K562 (cell line): Measurements from ENCODE around the gene TMCO2. TPM values are rescaled to one million over a fixed set of nuclear protein-coding genes. Genes with fewer than 3 reads are reported as not detected.

Experiments
- BACH1 ChIP-seq: fragments of 200-800 bp; sonication (Bioruptor generic); IDR thresholded peaks from 2 replicates; pipeline ENCODE4 v1.6.1; 2016; ENCODE audit warnings: missing genetic modification characterization, missing compliant biosample characterization
- BMI1 ChIP-seq: fragments of 150-350 bp; IDR thresholded peaks from 2 replicates; pipeline ENCODE4 v1.6.1; 2014; ENCODE audit warnings: low read length
- BRF2 ChIP-seq: IDR thresholded peaks from 3 replicates; pipeline ENCODE4 v1.6.1; 2011; ENCODE audit warnings: borderline replicate concordance, mild to moderate bottlenecking; ENCODE audit not compliant: insufficient read length, insufficient read depth
- CBFA2T2 ChIP-seq: fragments of 450-650 bp; conservative IDR thresholded peaks from 2 replicates; pipeline ENCODE4 v1.6.1; 2017; ENCODE audit warnings: mild to moderate bottlenecking
- CCAR2 ChIP-seq: fragments of 200-400 bp; formaldehyde crosslinking; IDR thresholded peaks from 2 replicates; pipeline ENCODE4 v1.6.1; 2017; ENCODE audit warnings: mild to moderate bottlenecking, low read depth, low read length
- DDX20 ChIP-seq: fragments of 450-650 bp; IDR thresholded peaks from 2 replicates; pipeline ENCODE4 v1.6.1; 2016; ENCODE audit warnings: missing genetic modification characterization, low read depth, mild to moderate bottlenecking, missing compliant biosample characterization, moderate library complexity
- ERF ChIP-seq: fragments of 450-650 bp; formaldehyde crosslinking; IDR thresholded peaks from 2 replicates; pipeline ENCODE4 v1.4.0; 2020; ENCODE audit warnings: mild to moderate bottlenecking, mixed read lengths
- GATAD2B ChIP-seq: fragments of 450-650 bp; IDR thresholded peaks from 2 replicates; pipeline ENCODE4 v1.6.1; 2017; ENCODE audit warnings: mild to moderate bottlenecking, borderline replicate concordance
- GTF2E2 ChIP-seq: fragments of 200-800 bp; sonication (Bioruptor generic); IDR thresholded peaks from 2 replicates; pipeline ENCODE4 v1.6.1; 2016; ENCODE audit warnings: missing genetic modification characterization, missing compliant biosample characterization
- JUNB ChIP-seq: fragments of 450-650 bp; formaldehyde crosslinking; conservative IDR thresholded peaks from 2 replicates; pipeline ENCODE4 v1.4.0; 2020; ENCODE audit warnings: mild to moderate bottlenecking
- KAT7 ChIP-seq: sonication (generic); formaldehyde crosslinking; IDR thresholded peaks from 2 replicates; pipeline ENCODE4 v1.8.0; 2022; ENCODE audit warnings: missing genetic modification reagents, mild to moderate bottlenecking, borderline replicate concordance
- KDM1A ChIP-seq, 2 experiments: fragments of 450-650 bp; IDR thresholded peaks; 2 replicates each; pipeline ENCODE4 v1.6.1; 2016; ENCODE audit warnings: mild to moderate bottlenecking in 2 of 2
- MITF ChIP-seq: IDR thresholded peaks from 2 replicates; pipeline ENCODE4 v1.6.1; 2014; ENCODE audit warnings: antibody characterized with exemption
- NKRF ChIP-seq: fragments of 450-650 bp; IDR thresholded peaks from 2 replicates; pipeline ENCODE4 v1.6.1; 2016; ENCODE audit warnings: borderline replicate concordance
- POLR2H ChIP-seq: IDR thresholded peaks from 2 replicates; pipeline ENCODE4 v1.6.1; 2016; ENCODE audit warnings: missing genetic modification characterization, low read depth, mild to moderate bottlenecking, control low read depth, missing compliant biosample characterization, moderate library complexity
- SIRT6 ChIP-seq: IDR thresholded peaks from one replicate; pipeline ENCODE4 v1.6.1; 2012; ENCODE audit warnings: low read depth, mild to moderate bottlenecking, control low read depth, inconsistent platforms, low read length, moderate library complexity
- SMARCE1 ChIP-seq: fragments of 450-650 bp; IDR thresholded peaks from 2 replicates; pipeline ENCODE4 v1.7.1; 2016; ENCODE audit warnings: mild to moderate bottlenecking
- SUPT5H ChIP-seq: fragments of 450-650 bp; IDR thresholded peaks from 2 replicates; pipeline ENCODE4 v1.6.1; 2016
- TCF3 ChIP-seq: sonication (generic); formaldehyde crosslinking; IDR thresholded peaks from 2 replicates; pipeline ENCODE4 v1.4.0; 2020; ENCODE audit warnings: mild to moderate bottlenecking, missing genetic modification reagents
- THRAP3 ChIP-seq: fragments of 450-650 bp; IDR thresholded peaks from 2 replicates; pipeline ENCODE4 v1.6.1; 2016; ENCODE audit warnings: mild to moderate bottlenecking, inconsistent platforms, borderline replicate concordance
- U2AF1 ChIP-seq: fragments of 200-400 bp; formaldehyde crosslinking; optimal IDR thresholded peaks from 2 replicates; pipeline ENCODE3; 2017; ENCODE audit warnings: mild to moderate bottlenecking, low read depth, low read length, moderate library complexity
- XRCC3 ChIP-seq: fragments of 450-650 bp; IDR thresholded peaks from 2 replicates; pipeline ENCODE4 v1.6.1; 2017; ENCODE audit warnings: mild to moderate bottlenecking, moderate library complexity
- ZNF124 ChIP-seq: sonication (generic); formaldehyde crosslinking; IDR thresholded peaks from 2 replicates; pipeline ENCODE4 v1.8.1; 2022; ENCODE audit warnings: missing genetic modification reagents
- ZNF316 ChIP-seq: fragments of 450-650 bp; IDR thresholded peaks from 2 replicates; pipeline ENCODE4 v1.6.1; 2016
- polyA plus RNA-seq, 8 experiments: library from polyadenylated mRNA; depleted of rRNA in 4 of 8; stranded (reverse) in 5 of 8; unstranded in 3 of 8; fragments of >200 nt; fragmentation: Nextera tagmentation in 2 of 8; fragmentation: Illumina TruSeq in 1 of 8; extraction: Ambion mirVana in 2 of 8; extraction: Trizol in 1 of 8; gene quantifications; 2 replicates each; pipeline versions ENCODE4 v1.2.1 to v1.2.3, GENCODE V29; 2011 to 2014; ENCODE audit warnings: inconsistent platforms in 1 of 8, missing spikeins in 1 of 8
- total RNA-seq, 7 experiments: library from RNA; depleted of rRNA in 6 of 7; stranded (reverse); fragments of >200 nt in 6 of 7; fragmentation: Illumina TruSeq in 2 of 7; extraction: Trizol in 2 of 7; gene quantifications; 2 replicates each; pipeline versions ENCODE4 v1.2.1 to v1.2.3, GENCODE V29; 2011 to 2021; ENCODE audit warnings: low replicate concordance in 1 of 7

TMCO2 gene
- total and polyA plus RNA-seq, 9 of the 15 experiments (the other 6 are each of a cell fraction or from before 2014, with no cell fraction given), result not detected

- TF ChIP-seq MITF (no peak), XRCC3 (no peak), CCAR2 (no peak), SIRT6 (no peak), KDM1A (IDR thresholded peaks at IDR 0.05) (0 out of 4 replicates have a peak, but pooled peaks have one; percentile 50), NKRF (no peak), POLR2H (tag) (peak; percentile 32; the same call in 1 of the 2 replicates), BACH1 (tag) (no peak), SMARCE1 (peak; percentile 60; the same call in 1 of the 2 replicates), KAT7 (CRISPR knock-in tag) (no peak), CBFA2T2 (peak; percentile 89), ZNF316 (peak; percentile 55), JUNB (CRISPR knock-in tag) (no peak), SUPT5H (no peak), ZNF124 (CRISPR knock-in tag) (no peak), GTF2E2 (tag) (0 out of 2 replicates have a peak, but pooled peaks have one; percentile 7), U2AF1 (no peak), BRF2 (no peak), DDX20 (tag) (0 out of 2 replicates have a peak, but pooled peaks have one; percentile 30), THRAP3 (no peak), GATAD2B (peak; percentile 46; the same call in 1 of the 2 replicates), ERF (CRISPR knock-in tag) (no peak), TCF3 (CRISPR knock-in tag) (peak; percentile 88), BMI1 (no peak)
Measured at GRCh38 chr1:40221977-40222772, 25.6 kb upstream of the TMCO2 start (continued).
